HepG2 (cell line): Measurements from ENCODE around the gene SPRYD4. TPM values are rescaled to one million over a fixed set of nuclear protein-coding genes. Genes with fewer than 3 reads are reported as not detected.

Experiments used
- ATAC-seq: fragments of 200-7000 bp; cut with Tn5 transposase; 3 replicates; pipeline ENCODE4 v1.9.1; 2020; ENCODE audit warnings: mild to moderate bottlenecking, moderate library complexity
- BruUV-seq: library from RNA; stranded (reverse); fragments of 400-500 nt; replicated peaks from 2 replicates; lab custom pipeline; 2021; lab: Mats Ljungman, UMichigan
- CTCF ChIA-PET: fragments of 300-600 bp; formaldehyde crosslinking; extraction: SDS; loops from one replicate; lab custom pipeline; 2021; ENCODE audit warnings: low total read pairs, inconsistent platforms, low intra/inter-chr PET ratio; lab: Yijun Ruan, JAX
- POLR2A ChIA-PET: fragments of 350-600 bp; sonication (Branson Sonifier 250); formaldehyde crosslinking; loops from one replicate; lab custom pipeline; 2020; ENCODE audit warnings: antibody characterized with exemption, inconsistent platforms; lab: Yijun Ruan, JAX
- DNase-seq: peaks from one replicate; pipeline ENCODE4 v3.0.0-alpha.2; 2015; ENCODE audit warnings: low spot score
- FAIRE-seq: peaks from 3 replicates; lab custom pipeline; 2011; peaks lifted over from hg19 to GRCh38; lab: Jason Lieb, UNC
- H2AFZ ChIP-seq: one replicate; pipeline ENCODE4 v1.6.1; 2011; ENCODE audit warnings: low read length, inconsistent platforms
- H3K27ac ChIP-seq: fragments of 300-600 bp; 3 replicates; pipeline ENCODE4 v1.8.0; 2011; ENCODE audit warnings: mixed run types, mild to moderate bottlenecking, mixed read lengths, low read length, inconsistent platforms; ENCODE audit not compliant: insufficient read depth; ENCODE audit errors: extremely low read length
- H3K27me3 ChIP-seq, 2 experiments: fragments of 200-600 bp in 1 of 2; 2 replicates in 1 of 2; 3 replicates in 1 of 2; pipeline versions ENCODE4 v1.6.0 to v1.8.0; 2011; ENCODE audit warnings: low read length in 2 of 2, mild to moderate bottlenecking in 2 of 2, moderate library complexity in 2 of 2, inconsistent platforms in 1 of 2; ENCODE audit not compliant: insufficient read depth in 2 of 2, control insufficient read depth in 1 of 2
- H3K36me3 ChIP-seq, 2 experiments: fragments of 200-600 bp in 1 of 2; replicated peaks in 1 of 2; 2 replicates in 1 of 2; 3 replicates in 1 of 2; pipeline versions ENCODE4 v1.5.1 to v1.8.0; 2011; ENCODE audit warnings: low read length in 2 of 2, inconsistent platforms in 1 of 2; ENCODE audit not compliant: insufficient read depth in 2 of 2, control insufficient read depth in 1 of 2
- H3K4me1 ChIP-seq: 2 replicates; pipeline ENCODE4 v1.5.1; 2012; ENCODE audit warnings: low read length, inconsistent platforms; ENCODE audit not compliant: insufficient read depth
- H3K4me2 ChIP-seq: 2 replicates; pipeline ENCODE4 v1.6.0; 2011; ENCODE audit warnings: low read depth, low read length, inconsistent platforms
- H3K4me3 ChIP-seq, 3 experiments: fragments of 200-600 bp in 1 of 3; sonication (generic), shearing (Covaris generic) in 1 of 3; replicated peaks in 1 of 3; 2 replicates each; pipeline ENCODE4 v1.5.1; 2011 to 2016; ENCODE audit warnings: low read length in 3 of 3, inconsistent platforms in 2 of 3, low read depth in 2 of 3, mild to moderate bottlenecking in 2 of 3, control low read depth in 1 of 3, mixed read lengths in 1 of 3; ENCODE audit not compliant: insufficient read depth in 1 of 3
- H3K79me2 ChIP-seq: one replicate; pipeline ENCODE4 v1.6.1; 2011; ENCODE audit warnings: low read length, inconsistent platforms; ENCODE audit not compliant: insufficient read depth
- H3K9ac ChIP-seq: 2 replicates; pipeline ENCODE4 v1.6.0; 2011; ENCODE audit warnings: mild to moderate bottlenecking, low read depth, low read length, inconsistent platforms; ENCODE audit not compliant: insufficient read depth
- H3K9me3 ChIP-seq: 2 replicates; pipeline ENCODE4 v1.5.1; 2012; ENCODE audit warnings: mild to moderate bottlenecking, low read length
- H4K20me1 ChIP-seq: 2 replicates; pipeline ENCODE4 v1.6.0; 2011; ENCODE audit warnings: inconsistent platforms, mild to moderate bottlenecking, low read length, moderate library complexity; ENCODE audit not compliant: insufficient read depth
- CBX2 ChIP-seq, 2 experiments: fragments of 200-600 bp in 1 of 2; sonication (generic); formaldehyde crosslinking in 1 of 2; IDR thresholded peaks; 2 replicates each; pipeline versions ENCODE4 v1.7.0 to v1.8.1; 2018 to 2022; ENCODE audit warnings: low read depth in 2 of 2, low read length in 1 of 2, mild to moderate bottlenecking in 1 of 2, missing genetic modification reagents in 1 of 2
- CREB1 ChIP-seq, 2 experiments: fragments of 450-650 bp in 1 of 2; IDR thresholded peaks; 2 replicates each; pipeline ENCODE4 v1.6.1; 2016 to 2017; ENCODE audit warnings: control low read depth in 1 of 2, mild to moderate bottlenecking in 1 of 2, missing compliant biosample characterization in 1 of 2, missing genetic modification characterization in 1 of 2
- HHEX ChIP-seq: IDR thresholded peaks from 2 replicates; pipeline ENCODE4 v1.6.1; 2016; ENCODE audit warnings: control low read depth
- HMG20A ChIP-seq: IDR thresholded peaks from 2 replicates; pipeline ENCODE4 v1.6.1; 2016; ENCODE audit warnings: borderline replicate concordance
- IKZF4 ChIP-seq: sonication (generic); formaldehyde crosslinking; IDR thresholded peaks from 2 replicates; pipeline ENCODE4 v1.5.1; 2020; ENCODE audit warnings: borderline replicate concordance, mild to moderate bottlenecking, low read depth, missing genetic modification reagents; ENCODE audit errors: not compliant biosample characterization
- JUNB ChIP-seq: sonication (generic); formaldehyde crosslinking; IDR thresholded peaks from 2 replicates; pipeline ENCODE4 v1.8.0; 2022; ENCODE audit warnings: missing genetic modification reagents, mild to moderate bottlenecking, borderline replicate concordance
- KLF6 ChIP-seq: IDR thresholded peaks from 2 replicates; pipeline ENCODE4 v1.8.0; 2016; ENCODE audit warnings: missing biosample characterization, missing genetic modification reagents
- PHF20 ChIP-seq: sonication (generic); formaldehyde crosslinking; IDR thresholded peaks from 2 replicates; pipeline ENCODE4 v1.5.0; 2020; ENCODE audit warnings: mild to moderate bottlenecking, missing genetic modification reagents
- PHF21A ChIP-seq: sonication (generic); formaldehyde crosslinking; IDR thresholded peaks from 2 replicates; pipeline ENCODE4 v1.5.0; 2020; ENCODE audit warnings: mild to moderate bottlenecking, missing genetic modification reagents
- RORA ChIP-seq: sonication (generic); formaldehyde crosslinking; IDR thresholded peaks from 2 replicates; pipeline ENCODE4 v1.5.0; 2020; ENCODE audit warnings: mild to moderate bottlenecking, missing genetic modification reagents, moderate library complexity
- SKI ChIP-seq: fragments of 450-650 bp; IDR thresholded peaks from one replicate; pipeline ENCODE4 v1.6.1; 2018; ENCODE audit warnings: mild to moderate bottlenecking; ENCODE audit not compliant: partially characterized antibody
- TBX3 ChIP-seq: fragments of 450-650 bp; IDR thresholded peaks from 2 replicates; pipeline ENCODE4 v1.6.1; 2017; ENCODE audit warnings: antibody characterized with exemption, mild to moderate bottlenecking, inconsistent platforms, borderline replicate concordance
- ZBTB20 ChIP-seq: sonication (generic); formaldehyde crosslinking; IDR thresholded peaks from 2 replicates; pipeline ENCODE4 v1.8.1; 2023; ENCODE audit warnings: missing genetic modification reagents, low read depth, mild to moderate bottlenecking, borderline replicate concordance
- ZMYM2 ChIP-seq: sonication (generic); formaldehyde crosslinking; IDR thresholded peaks from 2 replicates; pipeline ENCODE4 v1.8.0; 2022; ENCODE audit warnings: mild to moderate bottlenecking, missing genetic modification reagents
- ZNF510 ChIP-seq: sonication (generic); formaldehyde crosslinking; IDR thresholded peaks from 2 replicates; pipeline ENCODE4 v1.4.0; 2020; ENCODE audit warnings: low read depth, mild to moderate bottlenecking, missing genetic modification reagents
- ZNF589 ChIP-seq: sonication (generic); formaldehyde crosslinking; conservative IDR thresholded peaks from 2 replicates; pipeline ENCODE4 v1.8.0; 2022; ENCODE audit warnings: mild to moderate bottlenecking, moderate library complexity, missing genetic modification reagents
- ZSCAN30 ChIP-seq: sonication (generic); formaldehyde crosslinking; IDR thresholded peaks from 2 replicates; pipeline ENCODE4 v1.5.0; 2020; ENCODE audit warnings: mild to moderate bottlenecking, missing genetic modification reagents
- WGBS: methylation state at CpG from one replicate; pipeline ENCODE4 v1.1.6; 2017; ENCODE audit warnings: low lambda C conversion rate; 5-methylcytosine and 5-hydroxymethylcytosine counted together
- in situ Hi-C: cut with HindIII; loops from 2 replicates; pipeline ENCODE4 v1.10.0; 2017; ENCODE audit warnings: low pct_unique_long_range_greater_than_20kb; ENCODE audit not compliant: extremely low pct_ligation_motif_present
- intact Hi-C: fragments of 100-400 bp; cut with micrococcal nuclease; formaldehyde crosslinking; loops from one replicate; pipeline ENCODE4 v1.10.0; 2022; ENCODE audit not compliant: unreplicated experiment
- polyA plus RNA-seq, 8 experiments: library from polyadenylated mRNA; depleted of rRNA in 3 of 8; stranded (reverse) in 7 of 8; unstranded in 1 of 8; fragments of >200 nt; fragmentation: Illumina TruSeq in 4 of 8; extraction: Trizol in 4 of 8; gene quantifications; 2 replicates each; pipeline versions ENCODE4 v1.2.1 to v1.2.3, GENCODE V29; 2011 to 2016; ENCODE audit warnings: low read depth in 4 of 8, missing spikeins in 1 of 8, mixed read lengths in 1 of 8; ENCODE audit not compliant: insufficient read depth in 1 of 8
- total RNA-seq, 5 experiments: library from RNA; depleted of rRNA; stranded (reverse); fragments of >200 nt; fragmentation: Illumina TruSeq; extraction: Trizol; gene quantifications; 2 replicates each; pipeline ENCODE4 v1.2.3, GENCODE V29; 2016; ENCODE audit warnings: low read depth in 1 of 5
- TF ChIP-seq, protein P1 (sequence below), 2 experiments: sonication (generic) in 1 of 2; formaldehyde crosslinking in 1 of 2; IDR thresholded peaks; 2 replicates each; pipeline versions ENCODE4 v1.6.1 to v1.9.0; 2014 to 2022; ENCODE audit warnings: antibody characterized with exemption in 1 of 2, borderline replicate concordance in 1 of 2, inconsistent platforms in 1 of 2, low read depth in 1 of 2, missing genetic modification reagents in 1 of 2
- TF ChIP-seq, protein P2 (sequence below): sonication (generic); formaldehyde crosslinking; IDR thresholded peaks from 2 replicates; pipeline ENCODE4 v1.8.1; 2023; ENCODE audit warnings: missing genetic modification reagents, mild to moderate bottlenecking, borderline replicate concordance

Gene SPRYD4
- total and polyA plus RNA-seq, 2 of the 13 experiments (the other 11 are each of a cell fraction or from before 2014, with no cell fraction given) = 3.9 to 4.5 TPM

GRCh38 chr12:56476972-56477432 lies 8.6 kb downstream of the SPRYD4 start:
- FAIRE-seq = peak; percentile 39
- BruUV-seq = no TSS peak
- CTCF ChIA-PET = no interaction called here
- peaks cover 16% of the 10 kb centered on the region for H3K4me1 ChIP-seq
- no peaks in the 10 kb centered on the region for H4K20me1 ChIP-seq
- H3K27me3 ChIP-seq = no peaks in the 10 kb centered on the region
- no CpG with 5 or more reads among the region's 1 CpG for WGBS
- peak; percentile 69 for DNase-seq
- no peak overlapping the region for H3K4me2 ChIP-seq
- in situ Hi-C loops (no loop called here), intact Hi-C loops (no loop called here)
- H3K9ac ChIP-seq = no peak overlapping the region
- H3K9me3 ChIP-seq = no peaks in the 10 kb centered on the region
- H3K36me3 ChIP-seq = peaks cover 2 to 5% of the 10 kb centered on the region in 2 experiments; a peak in 4 of 5 replicates
- no peaks in the 10 kb centered on the region for H3K79me2 ChIP-seq
- H3K4me3 ChIP-seq = no peak overlapping the region
- ATAC-seq = peak; percentile 94
- POLR2A ChIA-PET = interaction anchor here (0.8 to 1.3 kb wide), 2 partner anchors 11 to 14 kb away, joined by 3 to 6 read pairs; partner anchors contain the start of gene GLS2
- H2AFZ ChIP-seq = no peak overlapping the region
- peak overlapping the region; percentile 47 for H3K27ac ChIP-seq
- TF ChIP-seq ZBTB20 (CRISPR knock-in tag) = no peak
- no peak for TF ChIP-seq ZNF510 (CRISPR knock-in tag)
- TF ChIP-seq CBX2 (IDR thresholded peaks at IDR 0.05; ENCODE audit: low read depth, low read length) = no peak
- TF ChIP-seq CBX2 (CRISPR knock-in tag; IDR thresholded peaks at IDR 0.05; ENCODE audit: low read depth) = no peak
- TF ChIP-seq, protein P1, sequence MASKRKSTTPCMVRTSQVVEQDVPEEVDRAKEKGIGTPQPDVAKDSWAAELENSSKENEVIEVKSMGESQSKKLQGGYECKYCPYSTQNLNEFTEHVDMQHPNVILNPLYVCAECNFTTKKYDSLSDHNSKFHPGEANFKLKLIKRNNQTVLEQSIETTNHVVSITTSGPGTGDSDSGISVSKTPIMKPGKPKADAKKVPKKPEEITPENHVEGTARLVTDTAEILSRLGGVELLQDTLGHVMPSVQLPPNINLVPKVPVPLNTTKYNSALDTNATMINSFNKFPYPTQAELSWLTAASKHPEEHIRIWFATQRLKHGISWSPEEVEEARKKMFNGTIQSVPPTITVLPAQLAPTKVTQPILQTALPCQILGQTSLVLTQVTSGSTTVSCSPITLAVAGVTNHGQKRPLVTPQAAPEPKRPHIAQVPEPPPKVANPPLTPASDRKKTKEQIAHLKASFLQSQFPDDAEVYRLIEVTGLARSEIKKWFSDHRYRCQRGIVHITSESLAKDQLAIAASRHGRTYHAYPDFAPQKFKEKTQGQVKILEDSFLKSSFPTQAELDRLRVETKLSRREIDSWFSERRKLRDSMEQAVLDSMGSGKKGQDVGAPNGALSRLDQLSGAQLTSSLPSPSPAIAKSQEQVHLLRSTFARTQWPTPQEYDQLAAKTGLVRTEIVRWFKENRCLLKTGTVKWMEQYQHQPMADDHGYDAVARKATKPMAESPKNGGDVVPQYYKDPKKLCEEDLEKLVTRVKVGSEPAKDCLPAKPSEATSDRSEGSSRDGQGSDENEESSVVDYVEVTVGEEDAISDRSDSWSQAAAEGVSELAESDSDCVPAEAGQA (IDR thresholded peaks at IDR 0.05; ENCODE audit: low read depth) = no peak
- TF ChIP-seq, protein P1 (CRISPR knock-in tag; IDR thresholded peaks at IDR 0.05; ENCODE audit: borderline replicate concordance) = no peak
- no peak for TF ChIP-seq RORA
- no peak for TF ChIP-seq HMG20A (CRISPR knock-in tag)
- no peak for TF ChIP-seq CREB1 (IDR thresholded peaks at IDR 0.05)
- peak; percentile 68 for TF ChIP-seq CREB1 (CRISPR knock-in tag; IDR thresholded peaks at IDR 0.05)
- no peak for TF ChIP-seq PHF21A (CRISPR knock-in tag)
- peak; percentile 71 for TF ChIP-seq SKI
- no peak for TF ChIP-seq ZSCAN30 (CRISPR knock-in tag)
- TF ChIP-seq PHF20 = no peak
- TF ChIP-seq ZMYM2 (CRISPR knock-in tag) = no peak
- TF ChIP-seq HHEX (CRISPR knock-in tag) = no peak
- no peak for TF ChIP-seq JUNB (CRISPR knock-in tag)
- TF ChIP-seq, protein P2, sequence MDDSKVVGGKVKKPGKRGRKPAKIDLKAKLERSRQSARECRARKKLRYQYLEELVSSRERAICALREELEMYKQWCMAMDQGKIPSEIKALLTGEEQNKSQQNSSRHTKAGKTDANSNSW = no peak
- no peak for TF ChIP-seq ZNF589 (CRISPR knock-in tag)
- peak; percentile 92 for TF ChIP-seq TBX3
- no peak for TF ChIP-seq KLF6 (CRISPR knock-in tag)
- TF ChIP-seq IKZF4 (CRISPR knock-in tag) = no peak
